Natural killer cell (primary cell): Measurements from ENCODE around the gene GSDMA. TPM values are rescaled to one million over a fixed set of nuclear protein-coding genes. Genes with fewer than 3 reads are reported as not detected.
A peak's percentile ranks its signal among the peaks of the same experiment; 100 is the strongest.

Source experiments
- ATAC-seq, 3 donors: fragments of 150-1000 bp in 2 of 3; fragments of 200-7000 bp in 1 of 3; cut with Tn5 transposase; 1 replicate in 1 of 3; 2 replicates in 2 of 3; pipeline ENCODE4 v1.10.0; 2021; ENCODE audit warnings: mild to moderate bottlenecking in 2 of 3, moderate library complexity in 2 of 3
- DNase-seq, 2 donors: peaks; one replicate each; pipeline versions ENCODE4 v3.0.0 to v3.0.0-alpha.2; 2013 to 2021; ENCODE audit warnings: mixed read lengths in 1 of 2
- H3K27ac ChIP-seq: one replicate; pipeline ENCODE4 v1.5.1; 2013; ENCODE audit warnings: mild to moderate bottlenecking, low read length
- H3K27me3 ChIP-seq: one replicate; pipeline ENCODE4 v1.6.1; 2013; ENCODE audit warnings: low read length; ENCODE audit not compliant: control insufficient read depth, insufficient read depth
- H3K36me3 ChIP-seq: one replicate; pipeline ENCODE4 v1.6.1; 2013; ENCODE audit warnings: low read length; ENCODE audit not compliant: control insufficient read depth, insufficient read depth
- H3K4me1 ChIP-seq: one replicate; pipeline ENCODE4 v1.6.1; 2013; ENCODE audit warnings: low read length; ENCODE audit not compliant: control insufficient read depth, insufficient read depth
- H3K4me3 ChIP-seq: one replicate; pipeline ENCODE4 v1.5.1; 2013; ENCODE audit warnings: low read length
- H3K9me3 ChIP-seq: one replicate; pipeline ENCODE4 v1.6.1; 2013; ENCODE audit warnings: low read length; ENCODE audit not compliant: control insufficient read depth, insufficient read depth
- H3K27ac Mint-ChIP-seq, 2 donors: one replicate each; pipeline ENCODE4 v1.8.0; 2022; ENCODE audit warnings: mild to moderate bottlenecking in 2 of 2, mixed read lengths in 2 of 2, moderate library complexity in 1 of 2
- H3K27me3 Mint-ChIP-seq, 2 donors: one replicate each; pipeline ENCODE4 v1.8.0; 2022; ENCODE audit warnings: low read depth in 2 of 2, mixed read lengths in 2 of 2
- H3K36me3 Mint-ChIP-seq: one replicate; pipeline ENCODE4 v1.8.0; 2022; ENCODE audit warnings: mixed read lengths
- H3K4me1 Mint-ChIP-seq, 2 donors: one replicate each; pipeline ENCODE4 v1.8.0; 2022; ENCODE audit warnings: mixed read lengths in 2 of 2
- H3K4me3 Mint-ChIP-seq: one replicate; pipeline ENCODE4 v1.8.0; 2022; ENCODE audit warnings: mild to moderate bottlenecking, moderate library complexity, mixed read lengths
- H3K9me3 Mint-ChIP-seq, 2 donors: one replicate each; pipeline ENCODE4 v1.8.0; 2022; ENCODE audit warnings: mixed read lengths in 2 of 2
- CTCF ChIP-seq: fragments of 200-600 bp; IDR thresholded peaks from one replicate; pipeline ENCODE4 v1.8.0; 2022; ENCODE audit warnings: antibody characterized with exemption
- WGBS: methylation state at CpG from one replicate; pipeline ENCODE4 v1.1.7; 2013; ENCODE audit warnings: missing lambda C conversion rate; ENCODE audit not compliant: insufficient coverage; 5-methylcytosine and 5-hydroxymethylcytosine counted together
- intact Hi-C: fragments of 100-400 bp; cut with micrococcal nuclease; formaldehyde crosslinking; loops from one replicate; pipeline ENCODE4 v1.14.2; 2022
- total RNA-seq, 4 donors: library from RNA; stranded (reverse); fragments of 120-200 nt in 1 of 4; gene quantifications; one replicate each; pipeline versions ENCODE4 v1.2.3 to v1.2.4, GENCODE V29; 2013 to 2022

GSDMA gene
- total RNA-seq, 3 donors from 2014 or later (not counting 1 experiment from before 2014, with no cell fraction given) = 1.1 to 3.2 (median 2.1) TPM

- H3K9me3 ChIP-seq = no peaks in the 10 kb centered on the region
- no peak for DNase-seq
- no peak overlapping the region for H3K27ac Mint-ChIP-seq
- H3K27me3 ChIP-seq = no peaks in the 10 kb centered on the region
- 93% methylated on average over 3 of the region's 4 CpGs for WGBS
- H3K27ac ChIP-seq = no peak overlapping the region
- intact Hi-C loops = no loop called here
- no peaks in the 10 kb centered on the region for H3K36me3 ChIP-seq
- peaks cover 8 to 12% of the 10 kb centered on the region in 2 donors for H3K4me1 Mint-ChIP-seq
- peaks cover 25% of the 10 kb centered on the region for H3K4me1 ChIP-seq
- H3K4me3 Mint-ChIP-seq = no peak overlapping the region
- H3K4me3 ChIP-seq = no peak overlapping the region
- H3K27me3 Mint-ChIP-seq = no peaks in the 10 kb centered on the region
- TF ChIP-seq CTCF = no peak
- H3K36me3 Mint-ChIP-seq = no peaks in the 10 kb centered on the region
- ATAC-seq = no peak
- no peaks in the 10 kb centered on the region for H3K9me3 Mint-ChIP-seq
These were observed 7.0 kb upstream of the GSDMA start for GRCh38 chr17:39955726-39956225.

- H3K9me3 ChIP-seq = no peaks in the 10 kb centered on the region
- ATAC-seq = no peak
- H3K27ac ChIP-seq = no peak overlapping the region
- peaks cover 8 to 16% of the 10 kb centered on the region in 2 donors for H3K4me1 Mint-ChIP-seq
- peaks cover 0 to 3% of the 10 kb centered on the region in 2 donors for H3K27me3 Mint-ChIP-seq
- H3K4me1 ChIP-seq = peaks cover 24% of the 10 kb centered on the region
- no peak overlapping the region for H3K4me3 ChIP-seq
- TF ChIP-seq CTCF = no peak
- no peaks in the 10 kb centered on the region for H3K36me3 Mint-ChIP-seq
- H3K27ac Mint-ChIP-seq = no peak overlapping the region
- WGBS = 96% methylated on average over 8 of the region's 8 CpGs
- H3K9me3 Mint-ChIP-seq = no peaks in the 10 kb centered on the region
- DNase-seq = no peak
- H3K27me3 ChIP-seq = no peaks in the 10 kb centered on the region
- no peak overlapping the region for H3K4me3 Mint-ChIP-seq
- H3K36me3 ChIP-seq = no peaks in the 10 kb centered on the region
- intact Hi-C loops = no loop called here
These were observed 2.2 kb upstream of the GSDMA start for GRCh38 chr17:39960524-39961041.

- Histone ChIP-seq H3K4me3 (no peak overlapping the region), H3K27me3 (no peaks in the 10 kb centered on the region), H3K36me3 (no peaks in the 10 kb centered on the region), H3K27ac (no peak overlapping the region), H3K9me3 (no peaks in the 10 kb centered on the region), H3K4me1 (peaks cover 51% of the 10 kb centered on the region)
- H3K27me3 Mint-ChIP-seq = peaks cover 5 to 7% of the 10 kb centered on the region in 2 donors
- ATAC-seq (no peak), DNase-seq (peak in 1 of 2 donors; percentile 50)
- no peak overlapping the region for H3K4me3 Mint-ChIP-seq
- no peak for TF ChIP-seq CTCF
- H3K27ac Mint-ChIP-seq = peak overlapping the region in 1 of 2 donors; percentile 66
- H3K4me1 Mint-ChIP-seq = peaks cover 6 to 25% of the 10 kb centered on the region in 2 donors
- intact Hi-C loops = no loop called here
- WGBS = 67% methylated on average over 6 of the region's 6 CpGs
- no peaks in the 10 kb centered on the region for H3K36me3 Mint-ChIP-seq
- no peaks in the 10 kb centered on the region for H3K9me3 Mint-ChIP-seq
These were observed 1.0 kb downstream of the GSDMA start for GRCh38 chr17:39963829-39964228.
